Measurements from ENCODE around the gene AFAP1L1. TPM values are rescaled to one million over a fixed set of nuclear protein-coding genes. Genes with fewer than 3 reads are reported as not detected.

The AFAP1L1 gene
- total RNA-seq, 2 experiments from 2014 or later: not detected

GRCh38 chr5:149348518-149348917 is 76.9 kb downstream of the AFAP1L1 start:
- Histone ChIP-seq H3K4me1 (ENCODE audit: insufficient read depth, low read length, poor library complexity, severe bottlenecking) (peaks cover 43% of the 10 kb centered on the region), H3K36me3 (ENCODE audit: insufficient read depth, low read length) (peaks cover 71% of the 10 kb centered on the region), H3K9me3 (ENCODE audit: low read length) (no peaks in the 10 kb centered on the region), H3K9me2 (ENCODE audit: insufficient read depth, low read length) (no peaks in the 10 kb centered on the region), H3K4me3 (ENCODE audit: low read depth, low read length, poor library complexity, severe bottlenecking) (peak overlapping the region; percentile 88), H3K27ac (ENCODE audit: low read depth, low read length, poor library complexity, severe bottlenecking) (no peak overlapping the region), H2AFZ (ENCODE audit: low read length) (no peak overlapping the region), H3K4me2 (ENCODE audit: low read length) (peak overlapping the region; percentile 97), H3K79me2 (ENCODE audit: insufficient read depth, low read depth, low read length) (peaks cover 63% of the 10 kb centered on the region), H4K20me1 (ENCODE audit: insufficient read depth, low read length) (peaks cover 18% of the 10 kb centered on the region; the same call in 1 of the 2 replicates)
- CTCF ChIA-PET (ENCODE audit: unreplicated experiment): no interaction called here
- TF ChIP-seq EZH2phosphoT487 (IDR thresholded peaks at IDR 0.05; ENCODE audit: borderline replicate concordance, low read depth, low read length): no peak
- no peak for TF ChIP-seq CTCF (conservative IDR thresholded peaks at IDR 0.05; ENCODE audit: low read length)
- DNase-seq (ENCODE audit: low spot score): no peak
- BruUV-seq (replicated peaks): no TSS peak
- intact Hi-C loops (cut with micrococcal nuclease; ENCODE audit: unreplicated experiment): loop anchor here (5.0 to 10.0 kb wide), 2 partner anchors 204 to 514 kb away; partner anchors contain the start of gene CSNK1A1
- POLR2A ChIA-PET: interaction anchor here (11.2 kb wide), 1 partner anchor 9 kb away, joined by 183 read pairs; the partner anchor contains the start of gene PCYOX1L

GRCh38 chr5:149349382-149349781 is 77.7 kb downstream of the AFAP1L1 start:
- Histone ChIP-seq H4K20me1 (ENCODE audit: insufficient read depth, low read length) (peaks cover 18% of the 10 kb centered on the region; the same call in 1 of the 2 replicates), H3K27ac (ENCODE audit: low read depth, low read length, poor library complexity, severe bottlenecking) (no peak overlapping the region), H3K36me3 (ENCODE audit: insufficient read depth, low read length) (peaks cover 79% of the 10 kb centered on the region), H3K4me2 (ENCODE audit: low read length) (no peak overlapping the region), H3K9me2 (ENCODE audit: insufficient read depth, low read length) (no peaks in the 10 kb centered on the region), H2AFZ (ENCODE audit: low read length) (no peak overlapping the region), H3K4me1 (ENCODE audit: insufficient read depth, low read length, poor library complexity, severe bottlenecking) (peaks cover 37% of the 10 kb centered on the region), H3K79me2 (ENCODE audit: insufficient read depth, low read depth, low read length) (peaks cover 72% of the 10 kb centered on the region), H3K9me3 (ENCODE audit: low read length) (no peaks in the 10 kb centered on the region), H3K4me3 (ENCODE audit: low read depth, low read length, poor library complexity, severe bottlenecking) (no peak overlapping the region)
- ChIA-PET CTCF (ENCODE audit: unreplicated experiment) (no interaction called here), POLR2A (interaction anchor here (11.2 kb wide), 1 partner anchor 8 kb away, joined by 183 read pairs; the partner anchor contains the start of gene PCYOX1L)
- no TSS peak for BruUV-seq (replicated peaks)
- TF ChIP-seq EZH2phosphoT487 (IDR thresholded peaks at IDR 0.05; ENCODE audit: borderline replicate concordance, low read depth, low read length): no peak
- TF ChIP-seq CTCF (conservative IDR thresholded peaks at IDR 0.05; ENCODE audit: low read length): no peak
- DNase-seq (ENCODE audit: low spot score): no peak
- intact Hi-C loops (cut with micrococcal nuclease; ENCODE audit: unreplicated experiment): loop anchor here (5.0 to 10.0 kb wide), 2 partner anchors 203 to 515 kb away; partner anchors contain the start of gene CSNK1A1

- ChIA-PET CTCF (ENCODE audit: unreplicated experiment) (no interaction called here), POLR2A (interaction anchor here (0.7 to 12.6 kb wide), 4 partner anchors 8 to 27 kb away, joined by 3 to 183 read pairs (median 9); partner anchors contain the start of gene GRPEL2)
- Histone ChIP-seq H2AFZ (ENCODE audit: low read length) (no peak overlapping the region), H3K4me3 (ENCODE audit: low read depth, low read length, poor library complexity, severe bottlenecking) (no peak overlapping the region), H3K9me2 (ENCODE audit: insufficient read depth, low read length) (no peaks in the 10 kb centered on the region), H3K36me3 (ENCODE audit: insufficient read depth, low read length) (peaks cover 95% of the 10 kb centered on the region), H3K9me3 (ENCODE audit: low read length) (no peaks in the 10 kb centered on the region), H3K4me2 (ENCODE audit: low read length) (no peak overlapping the region), H3K27ac (ENCODE audit: low read depth, low read length, poor library complexity, severe bottlenecking) (no peak overlapping the region), H4K20me1 (ENCODE audit: insufficient read depth, low read length) (peaks cover 15% of the 10 kb centered on the region; the same call in 1 of the 2 replicates), H3K79me2 (ENCODE audit: insufficient read depth, low read depth, low read length) (peaks cover 68% of the 10 kb centered on the region), H3K4me1 (ENCODE audit: insufficient read depth, low read length, poor library complexity, severe bottlenecking) (peaks cover 39% of the 10 kb centered on the region)
- no peak for DNase-seq (ENCODE audit: low spot score)
- BruUV-seq (replicated peaks): no TSS peak
- intact Hi-C loops (cut with micrococcal nuclease; ENCODE audit: unreplicated experiment): no loop called here
- TF ChIP-seq CTCF (conservative IDR thresholded peaks at IDR 0.05; ENCODE audit: low read length): no peak
- TF ChIP-seq EZH2phosphoT487 (IDR thresholded peaks at IDR 0.05; ENCODE audit: borderline replicate concordance, low read depth, low read length): no peak
Observed at GRCh38 chr5:149352169-149352568, 80.5 kb downstream of the AFAP1L1 start.

All from OCI-LY7 (cell line).